DMS 273 treated with DMSO at 0.1 percent for 48 hours (cell line): ENCODE data around the gene MPPE1.
"Not testable (repeated sequence)": the region's sequence is repeated elsewhere in the genome, so short reads cannot be mapped to it uniquely, and the experiment has no call there.

Experiments
- DNase-seq: peaks from one replicate; lab custom pipeline; 2025; lab: John Stamatoyannopoulos, UW

MPPE1 gene

DNA sequence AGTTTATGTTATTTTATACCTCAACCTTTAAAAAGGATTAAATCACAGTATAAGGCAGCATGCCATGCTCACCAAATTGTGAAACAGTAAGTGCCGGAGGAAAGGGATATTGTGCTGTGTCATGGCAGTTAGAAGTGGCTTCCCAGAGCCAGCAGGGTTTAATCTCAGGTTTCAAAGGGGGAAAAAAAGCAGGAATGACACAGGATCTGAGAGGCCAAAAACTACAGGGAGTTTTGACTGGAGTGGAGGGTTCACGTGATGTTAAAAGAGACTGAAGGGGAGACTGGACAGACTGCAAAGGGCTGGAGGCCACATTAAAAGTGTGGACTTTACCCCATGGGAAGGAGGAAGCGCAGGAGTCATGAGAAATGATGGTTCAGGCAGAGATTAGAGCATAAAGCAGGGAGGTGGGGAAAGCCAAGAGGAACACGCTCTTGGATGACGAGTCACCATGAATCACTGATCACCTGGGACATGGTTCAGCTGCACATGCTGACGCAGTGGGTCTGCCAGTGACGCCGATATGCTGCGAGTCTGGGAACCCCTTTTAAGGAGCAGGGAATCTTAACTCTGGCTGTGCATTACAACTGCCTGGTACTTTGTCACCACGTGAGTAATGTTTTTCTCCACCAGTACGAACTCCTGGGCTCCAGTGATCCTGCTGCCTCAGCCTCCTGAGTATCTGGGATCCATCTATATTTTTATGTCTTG is 50.8 kb downstream of the MPPE1 start:
- peak; percentile 61 for DNase-seq

DNA sequence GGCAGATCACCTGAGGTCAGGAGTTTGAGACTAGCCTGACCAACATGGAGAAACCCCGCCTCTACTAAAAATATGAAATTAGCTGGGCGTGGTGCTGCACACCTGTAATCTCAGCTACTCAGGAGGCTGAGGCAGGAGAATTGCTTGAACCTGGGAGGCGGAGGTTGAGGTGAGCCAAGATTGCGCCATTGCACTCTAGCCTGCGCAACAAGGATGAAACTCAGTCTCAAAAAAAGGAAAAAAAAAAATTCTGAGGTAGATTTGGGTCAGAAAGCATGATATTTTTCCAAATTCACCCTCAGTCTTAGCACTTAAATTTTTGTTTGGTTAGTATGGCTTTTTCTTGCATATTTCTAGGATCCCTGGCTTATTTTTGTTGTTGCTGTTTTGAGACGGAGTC is 53.6 kb downstream of the MPPE1 start:
- DNase-seq: not testable (repeated sequence)

DNA sequence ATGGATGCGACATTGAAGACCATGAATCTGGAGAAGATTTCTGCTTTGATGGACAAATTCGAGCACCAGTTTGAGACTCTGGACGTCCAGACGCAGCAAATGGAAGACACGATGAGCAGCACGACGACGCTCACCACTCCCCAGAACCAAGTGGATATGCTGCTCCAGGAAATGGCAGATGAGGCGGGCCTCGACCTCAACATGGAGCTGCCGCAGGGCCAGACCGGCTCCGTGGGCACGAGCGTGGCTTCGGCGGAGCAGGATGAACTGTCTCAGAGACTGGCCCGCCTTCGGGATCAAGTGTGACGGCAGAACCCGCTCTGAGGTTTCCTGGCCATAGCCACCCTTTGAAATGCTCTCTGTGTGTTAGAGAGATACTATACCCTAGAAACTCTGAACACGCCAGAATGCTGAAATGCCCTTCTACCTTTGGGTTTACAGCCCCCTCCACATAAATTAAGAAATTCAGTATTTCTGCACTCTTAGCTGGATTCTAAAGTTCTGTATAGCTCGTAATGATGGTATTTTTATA is 56.2 kb downstream of the MPPE1 start:
- no peak for DNase-seq

DNA sequence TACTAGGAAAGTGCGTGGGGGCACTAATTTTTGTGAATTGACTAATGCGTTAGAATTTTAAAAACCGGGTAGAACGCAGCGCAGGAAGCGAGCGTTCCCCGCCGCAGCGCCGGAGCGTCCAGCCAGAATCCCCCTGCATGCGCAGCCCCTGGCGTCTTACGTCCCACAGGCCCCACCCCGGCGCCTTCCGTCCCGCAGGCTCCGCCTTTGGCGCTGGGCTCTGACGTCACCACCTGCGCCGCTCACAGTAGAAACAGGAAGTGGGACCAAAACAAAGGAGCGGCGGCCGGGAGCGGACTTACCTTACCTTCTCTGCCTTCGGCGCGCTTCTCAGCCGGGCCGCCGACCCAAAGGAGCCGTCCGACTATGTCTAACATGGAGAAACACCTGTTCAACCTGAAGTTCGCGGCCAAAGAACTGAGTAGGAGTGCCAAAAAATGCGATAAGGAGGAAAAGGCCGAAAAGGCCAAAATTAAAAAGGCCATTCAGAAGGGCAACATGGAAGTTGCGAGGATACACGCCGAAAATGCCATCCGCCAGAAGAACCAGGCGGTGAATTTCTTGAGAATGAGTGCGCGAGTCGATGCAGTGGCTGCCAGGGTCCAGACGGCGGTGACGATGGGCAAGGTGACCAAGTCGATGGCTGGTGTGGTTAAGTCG is 56.8 kb downstream of the MPPE1 start, which contains the start of gene CHMP1B:
CHMP1B (plus strand) TSS at position 268 of the 660 bp plus-strand sequence; CDS start at position 367, 99 bp downstream.
- DNase-seq: peak; percentile 76

DNA sequence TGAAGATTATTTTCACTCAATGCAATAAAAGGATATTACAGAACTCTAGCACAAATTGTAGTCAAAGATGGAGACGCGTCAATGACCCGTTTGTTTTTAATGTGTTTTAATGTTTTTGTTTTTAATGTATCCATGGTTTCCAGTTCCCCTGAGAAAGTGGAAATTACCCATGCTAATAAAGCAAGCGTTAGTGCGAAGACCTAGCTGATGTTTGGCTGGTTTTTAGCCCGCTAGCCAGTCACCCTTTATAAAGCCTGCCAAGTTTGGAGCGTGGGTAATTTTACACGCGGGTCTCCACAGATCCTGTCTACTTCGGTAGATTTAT is 57.3 kb downstream of the MPPE1 start:
- DNase-seq: peak; percentile 23

DNA sequence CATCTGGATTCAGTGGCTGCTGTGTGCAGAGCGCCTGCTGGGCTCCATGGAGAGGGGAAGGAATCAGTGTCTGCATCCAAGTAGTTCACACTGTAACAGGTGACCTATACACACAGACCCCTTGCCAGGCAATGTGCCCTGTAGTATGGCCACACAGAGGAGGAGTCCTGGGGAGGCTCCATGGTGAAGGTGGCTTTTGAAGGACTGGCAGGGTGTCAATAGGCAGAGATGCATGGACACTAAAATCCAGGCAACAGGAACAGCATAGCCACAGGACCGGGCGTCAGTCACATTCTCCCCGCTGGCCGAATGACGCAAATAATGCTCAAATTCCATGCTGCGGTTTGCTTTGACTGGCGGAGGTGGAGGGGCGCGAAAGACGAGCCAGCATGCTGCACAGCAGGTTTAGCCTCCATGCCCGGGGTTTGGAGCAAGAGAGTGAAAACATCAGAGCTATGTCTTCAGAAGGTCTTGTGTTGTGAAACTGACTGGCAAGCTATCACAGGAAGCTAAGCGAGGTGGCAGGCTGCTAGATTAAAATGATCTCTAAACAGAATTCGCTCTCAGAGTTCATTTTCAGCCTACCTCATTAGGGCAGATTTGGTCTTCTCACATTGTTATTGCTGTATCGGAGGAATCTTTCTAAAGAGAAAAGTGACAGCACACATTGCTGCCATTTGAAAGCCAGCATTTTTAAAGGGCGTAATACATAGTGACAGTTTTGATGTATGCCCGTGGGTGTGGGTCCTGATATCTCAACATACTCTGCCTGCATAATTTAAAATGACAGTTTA is 58.1 kb downstream of the MPPE1 start:
- peak; percentile 60 for DNase-seq

DNA sequence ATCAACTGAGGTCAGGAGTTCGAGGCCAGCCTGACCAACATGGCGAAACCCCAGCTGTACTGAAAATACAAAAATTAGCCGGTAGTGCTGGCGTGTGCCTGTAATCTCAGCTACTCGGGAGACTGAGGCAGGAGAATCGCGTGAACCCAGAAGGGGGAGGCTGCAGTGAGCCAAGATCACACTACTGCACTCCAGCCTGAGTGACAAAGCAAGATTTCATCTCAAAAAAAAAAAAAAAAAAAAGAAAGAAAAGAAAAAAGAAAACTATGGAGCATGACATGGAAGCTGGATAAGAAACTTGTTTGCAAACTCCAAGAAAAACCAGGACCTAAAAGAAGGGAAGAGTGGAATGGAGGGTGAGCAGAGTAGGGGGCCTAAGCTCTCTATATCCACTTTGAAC is 58.8 kb downstream of the MPPE1 start:
- no peak for DNase-seq

DNA sequence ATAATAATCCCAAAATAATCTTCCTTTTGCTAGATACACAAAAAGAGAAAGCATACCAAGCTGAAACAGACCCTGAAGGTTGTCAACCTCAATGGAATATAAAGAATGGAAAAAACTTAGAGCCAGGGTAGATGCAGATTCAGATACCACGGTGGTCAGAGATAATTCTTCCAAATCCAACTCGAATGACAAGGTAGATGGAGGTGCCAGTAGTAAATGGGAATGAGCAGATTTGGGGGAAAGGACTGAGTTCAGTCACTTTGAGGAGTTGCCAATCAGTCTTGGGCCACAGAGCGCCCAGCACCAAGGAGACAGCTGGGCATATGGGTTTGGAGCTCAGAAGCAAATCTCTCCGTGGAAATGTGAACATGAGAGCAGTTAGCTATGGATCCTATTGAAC is 60.3 kb downstream of the MPPE1 start:
- DNase-seq: no peak

DNA sequence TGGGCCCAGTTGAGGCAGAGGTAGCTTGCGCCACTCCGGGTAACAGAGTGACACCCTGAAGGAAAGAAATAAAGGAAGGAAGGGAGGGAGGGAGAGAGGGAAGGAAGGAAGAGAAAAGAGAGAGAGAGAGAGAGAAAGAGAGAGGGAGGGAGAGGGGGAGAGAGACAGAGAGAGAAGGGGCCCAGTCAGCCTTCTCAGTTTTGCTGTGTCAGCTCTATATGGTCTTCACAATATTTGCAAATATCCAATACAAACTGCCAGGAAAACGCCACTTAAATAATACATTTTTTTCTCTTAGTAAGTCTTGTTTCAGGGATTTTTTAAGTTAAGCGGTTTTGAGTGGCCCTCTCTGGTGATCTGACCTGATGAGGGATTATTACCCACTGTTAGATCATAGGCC is 62.5 kb downstream of the MPPE1 start:
- no peak for DNase-seq

DNA sequence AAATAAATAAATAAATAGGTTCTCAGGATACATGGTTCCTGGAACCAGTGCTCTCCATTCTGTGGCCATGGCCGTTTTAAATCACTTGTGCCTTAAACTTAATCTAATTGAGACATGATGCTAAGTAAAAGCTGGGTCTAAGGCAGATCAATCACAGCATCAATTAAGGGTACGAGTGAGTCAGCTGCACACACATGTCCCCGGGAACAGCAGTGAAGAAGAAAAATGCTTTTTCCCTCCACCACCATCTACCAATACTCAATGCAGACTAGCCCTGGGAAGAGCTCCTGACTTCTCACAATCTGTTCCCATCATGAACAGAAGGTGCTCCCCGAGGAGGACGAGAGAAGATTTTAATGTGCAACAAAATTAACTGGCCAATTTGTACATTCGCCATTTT is 63.7 kb downstream of the MPPE1 start:
- no peak for DNase-seq

DNA sequence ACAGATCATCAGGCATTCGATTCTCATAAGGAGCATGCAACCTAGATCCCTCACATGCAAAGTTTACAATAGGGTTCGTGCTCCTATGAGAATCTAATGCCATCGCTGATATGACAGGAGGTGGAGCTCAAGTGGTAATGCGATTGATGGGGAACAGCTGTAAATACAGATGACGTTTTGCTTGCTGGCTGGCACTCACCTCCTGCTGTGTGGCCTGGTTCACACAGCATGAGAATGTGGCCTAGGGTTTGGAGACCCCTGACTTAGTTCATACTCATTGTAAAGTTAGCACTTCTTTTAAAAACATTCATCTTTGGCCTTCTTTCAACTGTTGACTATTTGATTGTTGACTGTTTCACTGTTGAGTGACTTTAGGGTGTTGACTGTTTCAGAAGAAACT is 65.6 kb downstream of the MPPE1 start:
- DNase-seq: no peak

DNA sequence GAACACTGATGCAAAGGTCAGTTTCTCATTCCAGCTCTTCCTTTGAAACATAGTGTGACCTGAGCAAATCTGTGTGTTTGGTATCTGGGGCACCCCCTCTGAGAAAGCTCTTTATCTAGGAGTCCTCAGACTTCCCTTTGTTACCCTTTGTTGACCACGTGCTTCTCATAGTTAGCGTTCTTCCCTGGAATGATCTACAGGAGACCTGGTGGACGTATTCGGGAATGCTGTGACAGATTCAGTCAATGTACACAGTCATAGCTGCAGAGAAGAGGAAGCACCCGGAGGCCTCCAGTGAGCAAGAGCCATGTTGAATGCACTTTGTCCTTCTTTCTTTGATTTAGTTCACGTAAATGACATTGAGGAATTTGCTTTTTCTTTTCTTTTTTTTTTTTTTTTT is 67.6 kb downstream of the MPPE1 start:
- no peak for DNase-seq

DNA sequence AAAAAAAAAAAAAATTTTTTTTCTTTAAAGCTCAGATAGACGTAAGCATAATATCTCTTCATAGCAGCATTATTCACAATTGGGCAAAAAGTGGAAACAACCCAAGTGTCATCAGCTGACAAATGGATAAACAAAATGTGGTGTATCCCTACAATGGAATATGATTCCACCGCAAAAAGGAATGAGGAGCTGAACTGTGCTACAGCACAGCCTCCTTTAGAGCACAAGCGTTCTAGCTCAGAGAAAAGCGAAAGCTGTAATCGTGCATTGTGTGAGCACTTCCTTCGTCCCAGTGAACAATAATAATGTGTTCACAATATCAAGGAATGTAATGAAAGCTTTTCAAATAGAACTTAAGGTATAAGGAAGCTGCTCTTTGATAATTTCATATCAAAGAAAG is 68.6 kb downstream of the MPPE1 start:
- no peak for DNase-seq

DNA sequence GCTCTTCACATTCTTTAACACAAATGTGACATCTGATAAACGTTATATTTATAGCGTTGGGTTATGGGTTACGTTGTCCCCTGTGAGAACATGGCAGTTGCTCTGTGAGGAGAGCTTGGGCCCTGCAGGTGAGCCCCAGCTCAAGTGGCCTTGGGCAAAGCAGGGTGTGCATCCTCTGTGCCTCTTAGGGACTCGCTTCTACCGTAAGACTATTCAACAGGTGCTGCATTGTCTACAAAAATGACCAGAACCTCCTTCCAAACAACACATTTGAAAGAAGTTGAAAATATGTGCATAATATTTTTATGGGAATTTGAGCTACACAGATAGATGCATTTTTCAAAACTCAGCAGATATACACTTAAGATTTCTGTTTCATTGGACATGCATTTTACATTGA is 73.3 kb downstream of the MPPE1 start:
- no peak for DNase-seq
